Loucy (cell line): ENCODE measurements around the gene CCDC85C.
A peak's percentile ranks its signal among the peaks of the same experiment; 100 is the strongest.

ENCODE experiments used
- H2AFZ ChIP-seq: fragments of 200-600 bp; sonication (generic); 2 replicates; pipeline ENCODE4 v1.6.0; 2016; ENCODE audit warnings: antibody characterized with exemption, mild to moderate bottlenecking, low read length, moderate library complexity
- H3F3A ChIP-seq: fragments of 200-600 bp; 2 replicates; pipeline ENCODE4 v1.6.0; 2016; ENCODE audit warnings: antibody characterized with exemption, low read depth, mild to moderate bottlenecking
- H3K27me3 ChIP-seq: fragments of 200-600 bp; sonication (generic); 2 replicates; pipeline ENCODE4 v1.6.1; 2014; ENCODE audit warnings: low read length, mild to moderate bottlenecking; ENCODE audit not compliant: insufficient read depth, poor library complexity, severe bottlenecking
- H3K36me3 ChIP-seq: fragments of 200-600 bp; sonication (generic); 2 replicates; pipeline ENCODE4 v1.6.1; 2016; ENCODE audit warnings: low read length; ENCODE audit not compliant: insufficient read depth
- H3K4me1 ChIP-seq: fragments of 200-600 bp; sonication (generic); 2 replicates; pipeline ENCODE4 v1.5.1; 2014; ENCODE audit warnings: low read length, mild to moderate bottlenecking; ENCODE audit not compliant: insufficient read depth, poor library complexity, severe bottlenecking
- H3K4me2 ChIP-seq: fragments of 200-600 bp; sonication (generic); 2 replicates; pipeline ENCODE4 v1.6.0; 2014; ENCODE audit warnings: antibody characterized with exemption, low read length, low read depth, mild to moderate bottlenecking; ENCODE audit not compliant: poor library complexity, severe bottlenecking
- H3K4me3 ChIP-seq: fragments of 200-600 bp; sonication (generic); 2 replicates; pipeline ENCODE4 v1.5.1; 2014; ENCODE audit warnings: low read length, mild to moderate bottlenecking, mixed read lengths; ENCODE audit not compliant: poor library complexity, severe bottlenecking
- H3K79me2 ChIP-seq: fragments of 200-600 bp; sonication (generic); 2 replicates; pipeline ENCODE4 v1.6.1; 2014; ENCODE audit warnings: low read length; ENCODE audit not compliant: insufficient read depth
- H3K9ac ChIP-seq: fragments of 200-600 bp; sonication (generic); 2 replicates; pipeline ENCODE4 v1.6.0; 2014; ENCODE audit warnings: mild to moderate bottlenecking, low read depth, low read length, moderate library complexity; ENCODE audit not compliant: poor library complexity, severe bottlenecking
- H3K9me2 ChIP-seq: fragments of 200-600 bp; sonication (generic); replicated peaks from 2 replicates; pipeline ENCODE4 v1.6.1; 2016; ENCODE audit warnings: low read depth, low read length, mixed read lengths
- H3K9me3 ChIP-seq: fragments of 200-600 bp; sonication (generic); 2 replicates; pipeline ENCODE4 v1.6.1; 2014; ENCODE audit warnings: mild to moderate bottlenecking, antibody characterized with exemption, low read length, low read depth; ENCODE audit not compliant: insufficient read depth
- H4K20me1 ChIP-seq: fragments of 200-600 bp; sonication (generic); 2 replicates; pipeline ENCODE4 v1.6.0; 2014; ENCODE audit warnings: antibody characterized with exemption, low read length, mild to moderate bottlenecking; ENCODE audit not compliant: insufficient read depth, poor library complexity, severe bottlenecking
- CTCF ChIP-seq: fragments of 200-600 bp; sonication (generic); conservative IDR thresholded peaks from 2 replicates; pipeline ENCODE4 v1.5.1; 2014; ENCODE audit warnings: mild to moderate bottlenecking, antibody characterized with exemption, low read length
- EZH2phosphoT487 ChIP-seq: fragments of 200-600 bp; IDR thresholded peaks from 2 replicates; pipeline ENCODE4 v1.6.1; 2018; ENCODE audit warnings: antibody characterized with exemption, mild to moderate bottlenecking, moderate library complexity, borderline replicate concordance

CCDC85C gene

DNA sequence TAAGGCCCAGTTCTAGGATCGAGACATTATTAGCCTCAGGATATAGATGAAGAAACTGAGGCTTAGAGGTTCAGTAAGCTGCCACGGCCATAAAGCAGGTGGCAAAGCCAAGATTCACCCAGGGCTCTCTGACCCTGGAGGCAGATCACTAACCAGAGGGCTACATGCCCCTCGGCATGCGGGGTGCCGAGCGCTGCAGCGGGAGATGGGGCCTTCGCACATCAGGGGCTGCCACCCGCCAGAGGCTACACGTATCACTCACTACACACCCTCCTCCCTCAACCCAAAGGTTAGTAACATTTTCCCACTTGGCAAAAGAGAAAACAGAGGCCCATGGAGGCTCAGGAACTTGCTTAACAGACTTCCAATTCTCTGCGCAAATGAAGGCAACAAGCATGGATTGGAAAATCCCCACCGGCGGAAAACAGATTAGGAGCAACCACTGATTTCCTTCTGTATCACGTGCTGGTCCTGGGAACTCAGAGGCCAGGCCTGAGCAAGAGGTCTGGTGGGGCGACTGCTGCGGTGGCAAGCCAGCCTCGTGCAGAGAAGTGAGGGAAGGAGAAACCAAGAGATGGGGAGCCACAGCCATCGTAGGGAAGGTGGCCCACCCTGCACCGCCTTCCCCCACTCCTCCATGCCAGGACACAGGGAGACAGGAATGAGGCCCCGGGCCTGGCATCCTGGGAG, 6.0 kb downstream of the CCDC85C start:
- H3K9ac ChIP-seq = peak overlapping the region; percentile 61

GRCh38 chr14:99596772-99597171, 7.2 kb downstream of the CCDC85C start:
- peaks cover 48% of the 10 kb centered on the region for H3K4me1 ChIP-seq
- no peaks in the 10 kb centered on the region for H3K36me3 ChIP-seq
- H3K79me2 ChIP-seq = peaks cover 94% of the 10 kb centered on the region
- peaks cover 14% of the 10 kb centered on the region for H4K20me1 ChIP-seq
- H3K9me2 ChIP-seq = no peaks in the 10 kb centered on the region
- H3K4me3 ChIP-seq = no peak overlapping the region
- H2AFZ ChIP-seq = no peak overlapping the region
- peak overlapping the region; percentile 6 for H3K9ac ChIP-seq
- H3K27me3 ChIP-seq = no peaks in the 10 kb centered on the region
- no peaks in the 10 kb centered on the region for H3K9me3 ChIP-seq
- H3F3A ChIP-seq = no peaks in the 10 kb centered on the region
- peak overlapping the region; percentile 87 for H3K4me2 ChIP-seq
- no peak for TF ChIP-seq CTCF
- no peak for TF ChIP-seq EZH2phosphoT487

More for the DNA sequence above, 6.0 kb downstream of the CCDC85C start:
- peaks cover 49% of the 10 kb centered on the region for H3K4me1 ChIP-seq
- no peaks in the 10 kb centered on the region for H3K9me3 ChIP-seq
- H3K27me3 ChIP-seq = no peaks in the 10 kb centered on the region
- H3K9me2 ChIP-seq = no peaks in the 10 kb centered on the region
- peaks cover 27% of the 10 kb centered on the region for H4K20me1 ChIP-seq
- H2AFZ ChIP-seq = no peak overlapping the region
- H3K4me2 ChIP-seq = peak overlapping the region; percentile 87
- H3K79me2 ChIP-seq = peaks cover 94% of the 10 kb centered on the region
- TF ChIP-seq EZH2phosphoT487 (no peak), CTCF (no peak)
- H3K36me3 ChIP-seq = no peaks in the 10 kb centered on the region
- no peaks in the 10 kb centered on the region for H3F3A ChIP-seq
- peak overlapping the region; percentile 72 for H3K4me3 ChIP-seq

DNA sequence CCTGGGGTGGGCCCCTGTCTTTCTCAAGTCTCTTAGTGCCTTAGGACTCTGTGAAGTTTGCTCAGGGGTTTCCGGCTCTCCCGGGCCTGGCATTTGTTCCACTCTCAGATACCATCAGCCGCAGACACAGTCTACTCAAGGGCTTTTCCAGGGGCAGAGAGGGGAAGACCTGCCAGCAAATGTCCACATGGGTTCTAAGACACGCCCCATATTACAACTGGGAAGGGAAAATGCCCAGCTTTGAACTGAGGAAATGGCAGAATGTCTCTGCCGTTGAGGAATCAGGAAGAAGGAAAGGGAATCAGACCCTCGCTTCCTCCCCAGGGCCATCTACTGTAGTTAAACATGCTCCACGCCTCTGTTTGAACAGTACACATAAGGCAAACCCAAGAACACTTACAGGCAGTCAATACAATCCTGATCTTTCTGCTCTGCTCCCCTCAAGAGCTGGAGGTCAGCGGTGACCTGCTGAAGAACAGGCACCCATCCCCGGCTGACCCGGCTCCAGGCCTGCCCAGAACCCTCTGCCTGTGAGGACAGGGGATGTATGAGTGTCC, 7.9 kb downstream of the CCDC85C start:
- peaks cover 46% of the 10 kb centered on the region for H3K4me1 ChIP-seq
- H3K4me2 ChIP-seq = peak overlapping the region; percentile 87
- no peaks in the 10 kb centered on the region for H3K27me3 ChIP-seq
- TF ChIP-seq EZH2phosphoT487 = no peak
- TF ChIP-seq CTCF = no peak
- H3F3A ChIP-seq = no peaks in the 10 kb centered on the region
- H3K36me3 ChIP-seq = no peaks in the 10 kb centered on the region
- no peaks in the 10 kb centered on the region for H3K9me2 ChIP-seq
- peaks cover 91% of the 10 kb centered on the region for H3K79me2 ChIP-seq
- H2AFZ ChIP-seq = no peak overlapping the region
- H3K4me3 ChIP-seq = no peak overlapping the region
- peak overlapping the region; percentile 6 for H3K9ac ChIP-seq
- peaks cover 12% of the 10 kb centered on the region for H4K20me1 ChIP-seq
- no peaks in the 10 kb centered on the region for H3K9me3 ChIP-seq
